CD4-positive, alpha-beta T cell treated with Interferon alpha-2 for 1 hour (primary cell): Measurements from ENCODE around the gene DYNLL1.
"Not testable (repeated sequence)": the region's sequence is repeated elsewhere in the genome, so short reads cannot be mapped to it uniquely, and the experiment has no call there.

Source experiments
- DNase-seq, 2 donors: peaks; one replicate each; pipeline ENCODE4 v3.0.0-alpha.2; 2020 to 2022

The DYNLL1 gene

GRCh38 chr12:120522568-120522967 lies 26.7 kb downstream of the DYNLL1 start:
- DNase-seq, result no peak

- DNase-seq, result peak; percentile 84 to 90
Measured at GRCh38 chr12:120528861-120529525, 33.1 kb downstream of the DYNLL1 start, which contains the start of gene COQ5. COQ5 (minus strand) TSS chr12:120529158; CDS start chr12:120529141, 17 bp downstream.

GRCh38 chr12:120529641-120530417 lies 33.9 kb downstream of the DYNLL1 start:
- DNase-seq, result no peak

GRCh38 chr12:120530418-120530761 lies 34.5 kb downstream of the DYNLL1 start:
- DNase-seq, result not testable (repeated sequence)

- no peak for DNase-seq
Measured at GRCh38 chr12:120532701-120533238, 36.9 kb downstream of the DYNLL1 start.

GRCh38 chr12:120534203-120534702 lies 38.3 kb downstream of the DYNLL1 start, which contains the start of gene RNF10:
RNF10 (plus strand) TSS chr12:120534356; CDS start chr12:120534812, 456 bp downstream.
- peak; percentile 79 to 92 for DNase-seq

GRCh38 chr12:120534703-120535655 lies 39.1 kb downstream of the DYNLL1 start:
- DNase-seq, result peak; percentile 39 to 63

- peak in 1 of 2 donors; percentile 55 for DNase-seq
Measured at GRCh38 chr12:120536064-120536791, 40.3 kb downstream of the DYNLL1 start.

- DNase-seq, result no peak
Measured at GRCh38 chr12:120537856-120538220, 41.9 kb downstream of the DYNLL1 start.

- no peak for DNase-seq
Measured at GRCh38 chr12:120538281-120539156, 42.6 kb downstream of the DYNLL1 start.

GRCh38 chr12:120539303-120539702 lies 43.4 kb downstream of the DYNLL1 start:
- no peak for DNase-seq

GRCh38 chr12:120540445-120540844 lies 44.5 kb downstream of the DYNLL1 start:
- DNase-seq, result no peak

- no peak for DNase-seq
Measured at GRCh38 chr12:120542166-120542565, 46.3 kb downstream of the DYNLL1 start.

- DNase-seq, result no peak
Measured at GRCh38 chr12:120544691-120545090, 48.8 kb downstream of the DYNLL1 start.

GRCh38 chr12:120546050-120546386 lies 50.1 kb downstream of the DYNLL1 start:
- no peak for DNase-seq
